K562 (cell line): ENCODE data around the gene COL6A2. TPM values are rescaled to one million over a fixed set of nuclear protein-coding genes. Genes with fewer than 3 reads are reported as not detected.

ENCODE experiments used
- FOXO4 ChIP-seq: fragments of 450-650 bp; formaldehyde crosslinking; IDR thresholded peaks from 2 replicates; pipeline ENCODE4 v1.4.0; 2020; ENCODE audit warnings: mild to moderate bottlenecking, moderate library complexity
- STAG1 ChIP-seq: sonication (generic); formaldehyde crosslinking; IDR thresholded peaks from 2 replicates; pipeline ENCODE4 v1.5.0; 2020; ENCODE audit warnings: missing genetic modification reagents, borderline replicate concordance
- polyA plus RNA-seq, 8 experiments: library from polyadenylated mRNA; depleted of rRNA in 4 of 8; stranded (reverse) in 5 of 8; unstranded in 3 of 8; fragments of >200 nt; fragmentation: Nextera tagmentation in 2 of 8; fragmentation: Illumina TruSeq in 1 of 8; extraction: Ambion mirVana in 2 of 8; extraction: Trizol in 1 of 8; gene quantifications; 2 replicates each; pipeline versions ENCODE4 v1.2.1 to v1.2.3, GENCODE V29; 2011 to 2014; ENCODE audit warnings: inconsistent platforms in 1 of 8, missing spikeins in 1 of 8
- total RNA-seq, 7 experiments: library from RNA; depleted of rRNA in 6 of 7; stranded (reverse); fragments of >200 nt in 6 of 7; fragmentation: Illumina TruSeq in 2 of 7; extraction: Trizol in 2 of 7; gene quantifications; 2 replicates each; pipeline versions ENCODE4 v1.2.1 to v1.2.3, GENCODE V29; 2011 to 2021; ENCODE audit warnings: low replicate concordance in 1 of 7
- TF ChIP-seq, protein P1 (sequence below): fragments of 250-450 bp; sonication (Bioruptor Pico); IDR thresholded peaks from 2 replicates; pipeline ENCODE4 v1.4.0; 2020; ENCODE audit warnings: borderline replicate concordance
- TF ChIP-seq, protein P2 (sequence below): fragments of 250-450 bp; sonication (Bioruptor Pico); IDR thresholded peaks from 2 replicates; pipeline ENCODE4 v1.4.0; 2020
- TF ChIP-seq, protein P3 (sequence below): IDR thresholded peaks from 3 replicates; pipeline ENCODE4 v1.6.1; 2011; ENCODE audit warnings: borderline replicate concordance, mild to moderate bottlenecking, moderate library complexity; ENCODE audit not compliant: insufficient read length; ENCODE audit errors: extremely low read depth

COL6A2 gene
- total and polyA plus RNA-seq, 9 of the 15 experiments (the other 6 are each of a cell fraction or from before 2014, with no cell fraction given), result 0.07 to 1.1 (median 0.24) TPM; not detected in 3

GRCh38 chr21:46109313-46110221 lies 11.7 kb downstream of the COL6A2 start (continued):
- TF ChIP-seq, protein P1, sequence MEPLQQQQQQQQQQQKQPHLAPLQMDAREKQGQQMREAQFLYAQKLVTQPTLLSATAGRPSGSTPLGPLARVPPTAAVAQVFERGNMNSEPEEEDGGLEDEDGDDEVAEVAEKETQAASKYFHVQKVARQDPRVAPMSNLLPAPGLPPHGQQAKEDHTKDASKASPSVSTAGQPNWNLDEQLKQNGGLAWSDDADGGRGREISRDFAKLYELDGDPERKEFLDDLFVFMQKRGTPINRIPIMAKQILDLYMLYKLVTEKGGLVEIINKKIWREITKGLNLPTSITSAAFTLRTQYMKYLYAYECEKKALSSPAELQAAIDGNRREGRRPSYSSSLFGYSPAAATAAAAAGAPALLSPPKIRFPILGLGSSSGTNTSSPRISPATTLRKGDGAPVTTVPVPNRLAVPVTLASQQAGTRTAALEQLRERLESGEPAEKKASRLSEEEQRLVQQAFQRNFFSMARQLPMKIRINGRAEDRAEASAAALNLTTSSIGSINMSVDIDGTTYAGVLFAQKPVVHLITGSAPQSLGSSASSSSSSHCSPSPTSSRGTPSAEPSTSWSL, result no peak
- TF ChIP-seq STAG1 (CRISPR knock-in tag) (no peak), FOXO4 (CRISPR knock-in tag) (no peak)
- TF ChIP-seq, protein P2, sequence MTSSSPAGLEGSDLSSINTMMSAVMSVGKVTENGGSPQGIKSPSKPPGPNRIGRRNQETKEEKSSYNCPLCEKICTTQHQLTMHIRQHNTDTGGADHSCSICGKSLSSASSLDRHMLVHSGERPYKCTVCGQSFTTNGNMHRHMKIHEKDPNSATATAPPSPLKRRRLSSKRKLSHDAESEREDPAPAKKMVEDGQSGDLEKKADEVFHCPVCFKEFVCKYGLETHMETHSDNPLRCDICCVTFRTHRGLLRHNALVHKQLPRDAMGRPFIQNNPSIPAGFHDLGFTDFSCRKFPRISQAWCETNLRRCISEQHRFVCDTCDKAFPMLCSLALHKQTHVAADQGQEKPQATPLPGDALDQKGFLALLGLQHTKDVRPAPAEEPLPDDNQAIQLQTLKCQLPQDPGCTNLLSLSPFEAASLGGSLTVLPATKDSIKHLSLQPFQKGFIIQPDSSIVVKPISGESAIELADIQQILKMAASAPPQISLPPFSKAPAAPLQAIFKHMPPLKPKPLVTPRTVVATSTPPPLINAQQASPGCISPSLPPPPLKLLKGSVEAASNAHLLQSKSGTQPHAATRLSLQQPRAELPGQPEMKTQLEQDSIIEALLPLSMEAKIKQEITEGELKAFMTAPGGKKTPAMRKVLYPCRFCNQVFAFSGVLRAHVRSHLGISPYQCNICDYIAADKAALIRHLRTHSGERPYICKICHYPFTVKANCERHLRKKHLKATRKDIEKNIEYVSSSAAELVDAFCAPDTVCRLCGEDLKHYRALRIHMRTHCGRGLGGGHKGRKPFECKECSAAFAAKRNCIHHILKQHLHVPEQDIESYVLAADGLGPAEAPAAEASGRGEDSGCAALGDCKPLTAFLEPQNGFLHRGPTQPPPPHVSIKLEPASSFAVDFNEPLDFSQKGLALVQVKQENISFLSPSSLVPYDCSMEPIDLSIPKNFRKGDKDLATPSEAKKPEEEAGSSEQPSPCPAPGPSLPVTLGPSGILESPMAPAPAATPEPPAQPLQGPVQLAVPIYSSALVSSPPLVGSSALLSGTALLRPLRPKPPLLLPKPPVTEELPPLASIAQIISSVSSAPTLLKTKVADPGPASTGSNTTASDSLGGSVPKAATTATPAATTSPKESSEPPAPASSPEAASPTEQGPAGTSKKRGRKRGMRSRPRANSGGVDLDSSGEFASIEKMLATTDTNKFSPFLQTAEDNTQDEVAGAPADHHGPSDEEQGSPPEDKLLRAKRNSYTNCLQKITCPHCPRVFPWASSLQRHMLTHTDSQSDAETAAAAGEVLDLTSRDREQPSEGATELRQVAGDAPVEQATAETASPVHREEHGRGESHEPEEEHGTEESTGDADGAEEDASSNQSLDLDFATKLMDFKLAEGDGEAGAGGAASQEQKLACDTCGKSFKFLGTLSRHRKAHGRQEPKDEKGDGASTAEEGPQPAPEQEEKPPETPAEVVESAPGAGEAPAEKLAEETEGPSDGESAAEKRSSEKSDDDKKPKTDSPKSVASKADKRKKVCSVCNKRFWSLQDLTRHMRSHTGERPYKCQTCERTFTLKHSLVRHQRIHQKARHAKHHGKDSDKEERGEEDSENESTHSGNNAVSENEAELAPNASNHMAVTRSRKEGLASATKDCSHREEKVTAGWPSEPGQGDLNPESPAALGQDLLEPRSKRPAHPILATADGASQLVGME (CRISPR knock-in tag), result no peak
- TF ChIP-seq, protein P3, sequence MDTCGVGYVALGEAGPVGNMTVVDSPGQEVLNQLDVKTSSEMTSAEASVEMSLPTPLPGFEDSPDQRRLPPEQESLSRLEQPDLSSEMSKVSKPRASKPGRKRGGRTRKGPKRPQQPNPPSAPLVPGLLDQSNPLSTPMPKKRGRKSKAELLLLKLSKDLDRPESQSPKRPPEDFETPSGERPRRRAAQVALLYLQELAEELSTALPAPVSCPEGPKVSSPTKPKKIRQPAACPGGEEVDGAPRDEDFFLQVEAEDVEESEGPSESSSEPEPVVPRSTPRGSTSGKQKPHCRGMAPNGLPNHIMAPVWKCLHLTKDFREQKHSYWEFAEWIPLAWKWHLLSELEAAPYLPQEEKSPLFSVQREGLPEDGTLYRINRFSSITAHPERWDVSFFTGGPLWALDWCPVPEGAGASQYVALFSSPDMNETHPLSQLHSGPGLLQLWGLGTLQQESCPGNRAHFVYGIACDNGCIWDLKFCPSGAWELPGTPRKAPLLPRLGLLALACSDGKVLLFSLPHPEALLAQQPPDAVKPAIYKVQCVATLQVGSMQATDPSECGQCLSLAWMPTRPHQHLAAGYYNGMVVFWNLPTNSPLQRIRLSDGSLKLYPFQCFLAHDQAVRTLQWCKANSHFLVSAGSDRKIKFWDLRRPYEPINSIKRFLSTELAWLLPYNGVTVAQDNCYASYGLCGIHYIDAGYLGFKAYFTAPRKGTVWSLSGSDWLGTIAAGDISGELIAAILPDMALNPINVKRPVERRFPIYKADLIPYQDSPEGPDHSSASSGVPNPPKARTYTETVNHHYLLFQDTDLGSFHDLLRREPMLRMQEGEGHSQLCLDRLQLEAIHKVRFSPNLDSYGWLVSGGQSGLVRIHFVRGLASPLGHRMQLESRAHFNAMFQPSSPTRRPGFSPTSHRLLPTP, result no peak
